Myocyte (in vitro differentiated cells): Measurements from ENCODE around the gene AMDHD2. TPM values are rescaled to one million over a fixed set of nuclear protein-coding genes. Genes with fewer than 3 reads are reported as not detected.
"Not testable (repeated sequence)": the region's sequence is repeated elsewhere in the genome, so short reads cannot be mapped to it uniquely, and the experiment has no call there.

Source experiments
- DNase-seq: peaks from one replicate; pipeline ENCODE4 v3.0.0-alpha.2; 2012; ENCODE audit warnings: low read depth
- total RNA-seq: library from RNA; depleted of rRNA; stranded (reverse); fragments of >200 nt; gene quantifications from 2 replicates; pipeline ENCODE4 v1.2.3, GENCODE V29; 2014

The AMDHD2 gene
- total RNA-seq, 1 donor from 2014 or later, result 39.7 TPM

- peak; percentile 97 for DNase-seq
Observed at GRCh38 chr16:2531696-2532493, 11.7 kb downstream of the AMDHD2 start.

GRCh38 chr16:2532494-2533141 lies 12.4 kb downstream of the AMDHD2 start:
- peak; percentile 42 for DNase-seq

GRCh38 chr16:2533142-2533755 lies 13.1 kb downstream of the AMDHD2 start:
- not testable (repeated sequence) for DNase-seq

GRCh38 chr16:2533912-2534311 lies 13.7 kb downstream of the AMDHD2 start:
- DNase-seq, result no peak

- not testable (repeated sequence) for DNase-seq
Observed at GRCh38 chr16:2534335-2534734, 14.2 kb downstream of the AMDHD2 start.

GRCh38 chr16:2535625-2536013 lies 15.4 kb downstream of the AMDHD2 start:
- DNase-seq, result peak; percentile 74

- DNase-seq, result peak; percentile 95
Observed at GRCh38 chr16:2537451-2538379, 17.5 kb downstream of the AMDHD2 start, which contains the start of gene PDPK1. TSS of gene PDPK1 (plus strand) at chr16:2538021. CDS start at chr16:2538113, 92 bp downstream.

GRCh38 chr16:2539192-2539844 lies 19.1 kb downstream of the AMDHD2 start:
- DNase-seq, result not testable (repeated sequence)

- DNase-seq, result peak; percentile 44
Observed at GRCh38 chr16:2539845-2540458, 19.8 kb downstream of the AMDHD2 start.

GRCh38 chr16:2540912-2541311 lies 20.7 kb downstream of the AMDHD2 start:
- DNase-seq, result not testable (repeated sequence)

GRCh38 chr16:2541409-2541808 lies 21.2 kb downstream of the AMDHD2 start:
- peak; percentile 59 for DNase-seq

GRCh38 chr16:2543771-2544170 lies 23.6 kb downstream of the AMDHD2 start:
- not testable (repeated sequence) for DNase-seq

GRCh38 chr16:2550283-2550878 lies 30.2 kb downstream of the AMDHD2 start:
- not testable (repeated sequence) for DNase-seq

GRCh38 chr16:2551420-2551889 lies 31.3 kb downstream of the AMDHD2 start:
- DNase-seq, result not testable (repeated sequence)

- DNase-seq, result not testable (repeated sequence)
Observed at GRCh38 chr16:2554709-2555425, 34.7 kb downstream of the AMDHD2 start.

GRCh38 chr16:2557150-2557549 lies 37.0 kb downstream of the AMDHD2 start:
- DNase-seq, result not testable (repeated sequence)

- not testable (repeated sequence) for DNase-seq
Observed at GRCh38 chr16:2560131-2560797, 40.1 kb downstream of the AMDHD2 start.

GRCh38 chr16:2560798-2561133 lies 40.6 kb downstream of the AMDHD2 start:
- not testable (repeated sequence) for DNase-seq
